Measurements from ENCODE around the gene CAMK2N1. TPM values are rescaled to one million over a fixed set of nuclear protein-coding genes. Genes with fewer than 3 reads are reported as not detected.
A peak's percentile ranks its signal among the peaks of the same experiment; 100 is the strongest.

Gene CAMK2N1
- total RNA-seq, 3 donors from 2014 or later = 162 to 274 (median 163) TPM

DNA sequence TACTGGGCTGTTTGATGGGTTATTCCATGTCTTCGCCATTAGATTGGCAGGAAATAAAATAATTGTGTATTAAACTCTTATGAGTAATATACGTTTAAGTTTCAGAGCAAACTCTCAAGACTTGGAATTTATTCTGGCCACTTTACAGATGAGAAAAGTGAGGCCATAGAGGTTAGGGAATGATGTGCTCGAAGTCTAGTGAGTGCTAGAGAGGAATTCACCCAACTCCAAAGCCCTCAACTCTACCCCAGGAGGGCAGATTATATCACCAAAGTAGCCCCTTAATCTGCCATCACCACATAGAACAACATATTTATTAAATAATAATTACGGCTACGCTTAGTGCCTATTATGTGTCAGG lies 22.4 kb upstream of the CAMK2N1 start:
- intact Hi-C loops (cut with DNase I, micrococcal nuclease) = no loop called here
- no peak for DNase-seq
- no peak for ATAC-seq
- Histone ChIP-seq H3K9me3 (no peaks in the 10 kb centered on the region), H3K36me3 (ENCODE audit: low read depth) (no peaks in the 10 kb centered on the region), H3K4me3 (peak overlapping the region; percentile 79), H3K4me1 (ENCODE audit: low read depth) (peaks cover 22% of the 10 kb centered on the region)
- TF ChIP-seq, protein P1, sequence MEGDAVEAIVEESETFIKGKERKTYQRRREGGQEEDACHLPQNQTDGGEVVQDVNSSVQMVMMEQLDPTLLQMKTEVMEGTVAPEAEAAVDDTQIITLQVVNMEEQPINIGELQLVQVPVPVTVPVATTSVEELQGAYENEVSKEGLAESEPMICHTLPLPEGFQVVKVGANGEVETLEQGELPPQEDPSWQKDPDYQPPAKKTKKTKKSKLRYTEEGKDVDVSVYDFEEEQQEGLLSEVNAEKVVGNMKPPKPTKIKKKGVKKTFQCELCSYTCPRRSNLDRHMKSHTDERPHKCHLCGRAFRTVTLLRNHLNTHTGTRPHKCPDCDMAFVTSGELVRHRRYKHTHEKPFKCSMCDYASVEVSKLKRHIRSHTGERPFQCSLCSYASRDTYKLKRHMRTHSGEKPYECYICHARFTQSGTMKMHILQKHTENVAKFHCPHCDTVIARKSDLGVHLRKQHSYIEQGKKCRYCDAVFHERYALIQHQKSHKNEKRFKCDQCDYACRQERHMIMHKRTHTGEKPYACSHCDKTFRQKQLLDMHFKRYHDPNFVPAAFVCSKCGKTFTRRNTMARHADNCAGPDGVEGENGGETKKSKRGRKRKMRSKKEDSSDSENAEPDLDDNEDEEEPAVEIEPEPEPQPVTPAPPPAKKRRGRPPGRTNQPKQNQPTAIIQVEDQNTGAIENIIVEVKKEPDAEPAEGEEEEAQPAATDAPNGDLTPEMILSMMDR (IDR thresholded peaks at IDR 0.05) = no peak

DNA sequence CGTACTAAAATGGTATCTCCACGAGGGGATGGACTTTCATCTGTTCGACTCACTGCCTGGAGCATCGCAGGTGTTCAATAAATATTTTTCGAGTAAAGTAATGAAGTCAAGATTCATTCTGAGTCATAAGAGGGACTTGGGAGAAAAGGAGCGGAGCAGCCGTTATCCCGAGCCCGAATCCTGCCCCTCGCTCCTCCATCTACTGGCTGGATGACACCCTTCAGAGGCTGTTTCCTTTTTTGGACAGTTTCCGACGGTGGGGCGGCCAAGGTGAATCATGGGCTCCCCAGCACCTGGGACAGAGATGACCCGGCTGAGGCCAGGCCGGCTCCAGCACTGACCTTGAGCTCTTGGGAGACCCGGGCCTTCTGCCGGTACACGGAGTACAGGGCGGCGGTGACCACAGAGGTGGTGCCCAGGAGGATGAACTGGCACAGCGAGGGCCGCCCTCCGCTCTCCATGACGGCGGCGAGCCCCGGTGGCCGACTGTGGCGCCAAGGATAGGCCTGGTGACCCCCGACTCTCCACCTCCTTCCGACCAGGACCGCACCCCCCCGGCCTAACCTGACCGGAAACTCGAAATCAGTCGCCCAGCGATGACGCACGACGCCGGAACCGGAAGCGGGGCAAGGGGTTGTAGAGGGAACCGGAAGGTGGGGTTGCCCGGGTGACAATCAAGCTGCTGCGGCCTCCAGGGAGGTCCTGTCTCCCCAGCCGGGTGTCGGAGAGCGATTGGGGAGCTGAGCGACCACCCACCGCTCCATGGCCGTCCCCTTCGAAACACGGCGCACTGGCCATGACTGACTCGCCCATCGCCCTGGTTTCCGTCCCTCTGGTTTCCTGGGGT lies 21.8 kb upstream of the CAMK2N1 start, which contains the start of gene MUL1:
Gene MUL1, minus strand, starts transcription at position 588 of the 847 bp plus-strand sequence. Its CDS starts 127 bp downstream, at position 461.
- Histone ChIP-seq H3K4me3 (peak within 1 kb of the TSS; percentile 79), H3K36me3 (ENCODE audit: low read depth) (peaks cover 1% of the 10 kb centered on the region), H3K9me3 (no peaks in the 10 kb centered on the region), H3K4me1 (ENCODE audit: low read depth) (peaks cover 22% of the 10 kb centered on the region)
- ATAC-seq (peak; percentile 99), DNase-seq (peak; percentile 97)
- intact Hi-C loops (cut with DNase I, micrococcal nuclease) = no loop called here
- TF ChIP-seq, protein P1 (IDR thresholded peaks at IDR 0.05) = no peak

DNA sequence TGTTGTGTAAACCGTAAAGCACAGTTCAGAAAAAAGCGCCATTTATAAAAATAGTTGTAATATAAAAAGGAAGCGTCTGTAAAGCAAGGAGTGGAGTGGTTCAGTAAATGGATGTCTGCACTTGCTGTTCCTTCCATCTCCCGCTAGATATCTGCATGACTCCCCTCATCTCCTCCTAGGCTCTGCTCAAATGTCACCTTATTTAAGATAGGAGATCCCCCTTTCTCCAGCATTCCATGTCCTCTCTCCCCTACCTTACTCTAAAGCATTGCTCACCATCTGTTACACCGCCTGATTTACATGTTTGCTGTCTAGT lies 21.2 kb upstream of the CAMK2N1 start:
- H3K36me3 ChIP-seq (ENCODE audit: low read depth) = peaks cover 7% of the 10 kb centered on the region
- intact Hi-C loops (cut with DNase I, micrococcal nuclease) = no loop called here
- H3K4me3 ChIP-seq = peak overlapping the region; percentile 79
- no peak for DNase-seq
- H3K4me1 ChIP-seq (ENCODE audit: low read depth) = peaks cover 22% of the 10 kb centered on the region
- H3K9me3 ChIP-seq = no peaks in the 10 kb centered on the region
- peak; percentile 34 for ATAC-seq
- TF ChIP-seq, protein P1 (IDR thresholded peaks at IDR 0.05) = no peak

DNA sequence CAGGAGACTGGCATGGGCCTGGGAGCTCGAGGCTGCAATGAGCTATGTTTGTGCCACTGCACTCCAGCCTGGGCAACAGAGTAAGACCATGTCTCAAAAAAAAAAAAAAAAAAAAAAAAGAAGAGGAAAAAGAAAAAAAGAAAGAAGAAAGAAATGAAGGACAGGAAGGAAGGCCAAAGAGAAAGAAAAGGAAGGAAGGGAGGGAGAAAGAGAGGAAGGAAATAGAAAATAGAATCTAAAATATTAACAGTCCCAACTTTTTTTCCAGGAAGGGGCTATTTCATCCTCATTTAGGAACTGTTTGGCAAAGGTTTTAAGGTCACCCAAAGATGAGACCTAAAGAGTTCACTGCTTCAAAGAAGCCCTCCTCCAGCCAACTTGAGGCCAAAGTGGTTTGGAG lies 19.5 kb upstream of the CAMK2N1 start:
- peaks cover 8% of the 10 kb centered on the region for H3K36me3 ChIP-seq (ENCODE audit: low read depth)
- no peak for ATAC-seq
- H3K4me3 ChIP-seq = no peak overlapping the region
- TF ChIP-seq, protein P1 (IDR thresholded peaks at IDR 0.05) = no peak
- intact Hi-C loops (cut with DNase I, micrococcal nuclease) = no loop called here
- DNase-seq = no peak
- H3K4me1 ChIP-seq (ENCODE audit: low read depth) = peaks cover 22% of the 10 kb centered on the region
- no peaks in the 10 kb centered on the region for H3K9me3 ChIP-seq

DNA sequence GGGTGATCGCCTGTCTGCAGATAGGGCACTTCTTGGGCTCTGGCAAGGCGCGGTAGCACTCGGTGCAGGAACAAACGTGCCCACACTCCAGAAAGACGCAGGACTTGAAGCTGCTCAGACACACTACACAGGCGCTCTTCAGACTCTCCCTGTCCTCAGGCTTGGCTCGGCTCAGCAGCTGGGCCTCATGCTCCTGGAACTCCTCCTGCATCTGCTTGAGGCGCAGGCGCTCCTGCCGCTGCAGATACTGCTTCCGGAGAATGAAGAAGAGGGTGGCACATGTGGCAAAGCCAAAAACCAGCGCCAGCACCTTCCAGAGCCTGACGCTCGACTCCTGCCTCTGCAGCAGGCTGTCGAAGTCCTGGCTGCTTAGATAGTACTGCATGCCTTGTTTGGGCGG lies 14.7 kb upstream of the CAMK2N1 start:
- TF ChIP-seq, protein P1 (IDR thresholded peaks at IDR 0.05) = no peak
- Histone ChIP-seq H3K4me3 (no peak overlapping the region), H3K4me1 (ENCODE audit: low read depth) (peaks cover 6% of the 10 kb centered on the region), H3K9me3 (no peaks in the 10 kb centered on the region), H3K36me3 (ENCODE audit: low read depth) (peaks cover 8% of the 10 kb centered on the region)
- DNase-seq (no peak), ATAC-seq (no peak)
- intact Hi-C loops (cut with DNase I, micrococcal nuclease) = no loop called here

All from mucosa of descending colon (tissue), 3 donors.